MCF 10A (cell line): Measurements from ENCODE around the gene LIPA. TPM values are rescaled to one million over a fixed set of nuclear protein-coding genes. Genes with fewer than 3 reads are reported as not detected.

Source experiments
- BruUV-seq: library from RNA; stranded (reverse); fragments of 400-500 nt; replicated peaks from 2 replicates; lab custom pipeline; 2021; lab: Mats Ljungman, UMichigan
- CTCF ChIA-PET: fragments of 300-600 bp; sonication (Branson Sonifier 250); formaldehyde crosslinking; extraction: SDS; loops from one replicate; lab custom pipeline; 2021; ENCODE audit warnings: antibody characterized with exemption, inconsistent platforms; lab: Yijun Ruan, JAX
- POLR2A ChIA-PET: fragments of 300-600, 350-650 bp; sonication (Branson Sonifier 250); formaldehyde crosslinking; extraction: SDS; loops from one replicate; lab custom pipeline; 2020; ENCODE audit warnings: antibody characterized with exemption, inconsistent platforms; lab: Yijun Ruan, JAX
- DNase-seq: peaks from one replicate; pipeline ENCODE4 v3.0.0-alpha.2; 2018; ENCODE audit not compliant: unreplicated experiment
- H3K27ac Mint-ChIP-seq: one replicate; pipeline ENCODE4 v1.8.0; 2022; ENCODE audit warnings: mild to moderate bottlenecking, low read depth, mixed read lengths; ENCODE audit not compliant: unreplicated experiment
- H3K27me3 Mint-ChIP-seq: one replicate; pipeline ENCODE4 v1.8.0; 2022; ENCODE audit warnings: mixed read lengths; ENCODE audit not compliant: insufficient read depth, unreplicated experiment
- H3K36me3 Mint-ChIP-seq: one replicate; pipeline ENCODE4 v1.8.0; 2022; ENCODE audit warnings: mild to moderate bottlenecking, moderate library complexity, mixed read lengths; ENCODE audit not compliant: insufficient read depth, unreplicated experiment
- H3K4me1 Mint-ChIP-seq: one replicate; pipeline ENCODE4 v1.8.0; 2022; ENCODE audit warnings: mixed read lengths; ENCODE audit not compliant: insufficient read depth, unreplicated experiment
- H3K4me3 Mint-ChIP-seq: one replicate; pipeline ENCODE4 v1.8.0; 2022; ENCODE audit warnings: mild to moderate bottlenecking, moderate library complexity, mixed read lengths; ENCODE audit not compliant: unreplicated experiment
- H3K9me3 Mint-ChIP-seq: one replicate; pipeline ENCODE4 v1.8.0; 2022; ENCODE audit warnings: mixed read lengths; ENCODE audit not compliant: unreplicated experiment
- CTCF ChIP-seq: fragments of 200-600 bp; IDR thresholded peaks from one replicate; pipeline ENCODE4 v1.8.0; 2022; ENCODE audit warnings: antibody characterized with exemption, mild to moderate bottlenecking; ENCODE audit not compliant: unreplicated experiment
- intact Hi-C: fragments of 100-400 bp; cut with micrococcal nuclease; formaldehyde crosslinking; loops from 2 replicates; pipeline ENCODE4 v1.14.1; 2022
- total RNA-seq: library from RNA; stranded (reverse); gene quantifications from 2 replicates; pipeline ENCODE4 v1.2.3, GENCODE V29; 2022

LIPA gene
- total RNA-seq, 1 experiment from 2014 or later, result 22.3 TPM

GRCh38 chr10:89283025-89283935 lies 31.7 kb upstream of the LIPA start:
- CTCF ChIA-PET, result interaction anchor here (1.4 to 1.7 kb wide), 3 partner anchors 21 to 86 kb away, joined by 4 to 7 read pairs (median 4); no protein-coding TSS in a partner anchor
- Mint-ChIP-seq H3K27ac (no peak overlapping the region), H3K27me3 (no peaks in the 10 kb centered on the region), H3K4me3 (no peak overlapping the region), H3K36me3 (no peaks in the 10 kb centered on the region), H3K9me3 (no peaks in the 10 kb centered on the region), H3K4me1 (peaks cover 42% of the 10 kb centered on the region)
- POLR2A ChIA-PET, result interaction anchor here (0.6 to 1.9 kb wide), 4 partner anchors 8 to 266 kb away, joined by 3 to 5 read pairs (median 3); partner anchors contain the start of gene IFIT2
- no peak for TF ChIP-seq CTCF
- DNase-seq, result no peak
- intact Hi-C loops, result no loop called here
- BruUV-seq, result no TSS peak

GRCh38 chr10:89281606-89282395 lies 30.2 kb upstream of the LIPA start:
- BruUV-seq, result no TSS peak
- CTCF ChIA-PET, result interaction anchor here (1.7 kb wide), 1 partner anchor 20 kb away, joined by 7 read pairs; no protein-coding TSS in a partner anchor
- Mint-ChIP-seq H3K9me3 (no peaks in the 10 kb centered on the region), H3K27ac (no peak overlapping the region), H3K36me3 (no peaks in the 10 kb centered on the region), H3K4me3 (no peak overlapping the region), H3K4me1 (peaks cover 57% of the 10 kb centered on the region), H3K27me3 (no peaks in the 10 kb centered on the region)
- TF ChIP-seq CTCF, result no peak
- intact Hi-C loops, result no loop called here
- POLR2A ChIA-PET, result interaction anchor here (0.6 to 1.2 kb wide), 2 partner anchors 9 to 66 kb away, joined by 3 read pairs; no protein-coding TSS in a partner anchor
- no peak for DNase-seq

GRCh38 chr10:89280508-89280907 lies 28.9 kb upstream of the LIPA start:
- Mint-ChIP-seq H3K36me3 (peaks cover under 1% of the 10 kb centered on the region), H3K27ac (no peak overlapping the region), H3K27me3 (no peaks in the 10 kb centered on the region), H3K4me3 (no peak overlapping the region), H3K4me1 (peaks cover 60% of the 10 kb centered on the region), H3K9me3 (no peaks in the 10 kb centered on the region)
- ChIA-PET CTCF (interaction anchor here (0.6 kb wide), 2 partner anchors 99 to 1698 kb away, joined by 3 to 4 read pairs; no protein-coding TSS in a partner anchor), POLR2A (interaction anchor here (0.9 to 2.8 kb wide), 4 partner anchors 15 to 72 kb away, joined by 3 to 12 read pairs (median 4); partner anchors contain the start of gene IFIT2)
- intact Hi-C loops, result no loop called here
- no peak for DNase-seq
- no TSS peak for BruUV-seq
- no peak for TF ChIP-seq CTCF
